ENCODE measurements around the gene HERPUD1.

Gene HERPUD1

DNA sequence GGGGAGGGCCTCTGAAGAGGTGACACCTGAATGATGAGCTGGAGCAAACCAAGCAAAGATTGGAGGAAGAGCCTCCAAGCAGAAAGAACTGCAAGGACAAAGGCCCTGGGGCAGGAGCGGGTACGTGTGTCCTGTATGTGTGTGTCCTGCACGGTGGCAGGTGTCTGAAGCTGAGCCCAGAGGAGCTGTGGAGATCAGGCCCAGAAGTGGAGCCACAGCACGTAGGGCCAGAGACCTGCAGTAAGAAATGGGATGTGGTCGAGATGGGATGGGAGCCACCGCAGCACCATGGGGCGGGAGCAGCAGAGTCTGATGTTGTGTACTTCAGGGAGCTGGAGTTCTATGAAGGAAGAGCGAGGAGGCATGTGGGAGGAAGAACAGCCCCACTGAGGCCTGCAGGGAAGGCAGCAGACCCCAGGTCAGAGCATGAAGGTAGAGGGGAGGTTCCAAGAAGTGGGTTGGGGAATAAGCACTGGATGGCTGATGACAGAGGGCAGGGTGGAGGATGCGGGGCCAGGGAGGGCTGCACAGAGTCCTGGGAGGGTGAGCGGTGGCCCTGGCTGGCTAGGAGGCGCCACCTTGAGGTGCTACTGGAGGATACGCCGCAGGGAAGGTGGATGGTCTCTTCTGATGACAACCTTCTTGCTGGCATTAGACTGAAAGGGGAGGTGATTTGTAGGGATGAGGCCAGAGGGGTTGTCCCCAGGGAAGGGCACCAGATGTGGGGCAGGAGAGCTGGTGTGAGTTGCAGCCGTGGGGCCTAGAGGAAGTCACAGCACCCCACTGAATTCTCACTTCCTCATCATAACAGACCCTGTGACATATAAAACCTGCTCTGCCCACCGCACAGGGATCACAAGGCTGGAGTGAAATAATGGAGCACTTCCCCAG is 19.2 kb downstream of the HERPUD1 start:
- peak; percentile 59 for DNase-seq (ENCODE audit: extremely low read depth, insufficient read length)
- Histone ChIP-seq H3K36me3 (ENCODE audit: control insufficient read depth, insufficient read depth, low read length) (no peaks in the 10 kb centered on the region), H3K27me3 (replicated peaks; ENCODE audit: control insufficient read depth, insufficient read depth, low read length) (no peaks in the 10 kb centered on the region), H3K4me3 (replicated peaks; ENCODE audit: low read depth, low read length) (no peak overlapping the region)
- TF ChIP-seq, protein P1, sequence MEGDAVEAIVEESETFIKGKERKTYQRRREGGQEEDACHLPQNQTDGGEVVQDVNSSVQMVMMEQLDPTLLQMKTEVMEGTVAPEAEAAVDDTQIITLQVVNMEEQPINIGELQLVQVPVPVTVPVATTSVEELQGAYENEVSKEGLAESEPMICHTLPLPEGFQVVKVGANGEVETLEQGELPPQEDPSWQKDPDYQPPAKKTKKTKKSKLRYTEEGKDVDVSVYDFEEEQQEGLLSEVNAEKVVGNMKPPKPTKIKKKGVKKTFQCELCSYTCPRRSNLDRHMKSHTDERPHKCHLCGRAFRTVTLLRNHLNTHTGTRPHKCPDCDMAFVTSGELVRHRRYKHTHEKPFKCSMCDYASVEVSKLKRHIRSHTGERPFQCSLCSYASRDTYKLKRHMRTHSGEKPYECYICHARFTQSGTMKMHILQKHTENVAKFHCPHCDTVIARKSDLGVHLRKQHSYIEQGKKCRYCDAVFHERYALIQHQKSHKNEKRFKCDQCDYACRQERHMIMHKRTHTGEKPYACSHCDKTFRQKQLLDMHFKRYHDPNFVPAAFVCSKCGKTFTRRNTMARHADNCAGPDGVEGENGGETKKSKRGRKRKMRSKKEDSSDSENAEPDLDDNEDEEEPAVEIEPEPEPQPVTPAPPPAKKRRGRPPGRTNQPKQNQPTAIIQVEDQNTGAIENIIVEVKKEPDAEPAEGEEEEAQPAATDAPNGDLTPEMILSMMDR (IDR thresholded peaks at IDR 0.05; ENCODE audit: insufficient read depth, low read length, poor library complexity, severe bottlenecking), result peak; percentile 77

DNA sequence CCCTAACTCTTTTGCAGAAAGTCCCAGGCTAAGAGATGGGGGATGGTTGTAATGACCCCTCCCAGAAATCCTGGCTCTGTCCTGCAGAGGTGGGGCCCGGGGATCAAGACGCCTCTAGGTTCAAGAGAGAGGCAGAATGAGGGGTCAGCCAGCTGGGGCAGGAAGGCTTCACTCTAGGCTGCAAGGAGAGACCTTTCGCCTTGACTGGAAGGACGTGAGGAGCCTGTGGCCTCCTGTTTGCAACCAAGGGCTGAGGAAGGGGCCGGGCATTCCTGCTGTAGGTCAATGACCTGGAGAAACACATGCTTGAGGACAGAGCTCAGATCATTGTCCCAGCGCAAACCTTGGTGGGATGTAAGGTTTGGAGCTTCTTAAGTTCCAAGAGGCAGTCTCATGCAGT is 21.1 kb downstream of the HERPUD1 start:
- Histone ChIP-seq H3K27me3 (replicated peaks; ENCODE audit: control insufficient read depth, insufficient read depth, low read length) (no peaks in the 10 kb centered on the region), H3K4me3 (replicated peaks; ENCODE audit: low read depth, low read length) (no peak overlapping the region), H3K36me3 (ENCODE audit: control insufficient read depth, insufficient read depth, low read length) (no peaks in the 10 kb centered on the region)
- TF ChIP-seq, protein P1 (IDR thresholded peaks at IDR 0.05; ENCODE audit: insufficient read depth, low read length, poor library complexity, severe bottlenecking), result no peak
- no peak for DNase-seq (ENCODE audit: extremely low read depth, insufficient read length)

DNA sequence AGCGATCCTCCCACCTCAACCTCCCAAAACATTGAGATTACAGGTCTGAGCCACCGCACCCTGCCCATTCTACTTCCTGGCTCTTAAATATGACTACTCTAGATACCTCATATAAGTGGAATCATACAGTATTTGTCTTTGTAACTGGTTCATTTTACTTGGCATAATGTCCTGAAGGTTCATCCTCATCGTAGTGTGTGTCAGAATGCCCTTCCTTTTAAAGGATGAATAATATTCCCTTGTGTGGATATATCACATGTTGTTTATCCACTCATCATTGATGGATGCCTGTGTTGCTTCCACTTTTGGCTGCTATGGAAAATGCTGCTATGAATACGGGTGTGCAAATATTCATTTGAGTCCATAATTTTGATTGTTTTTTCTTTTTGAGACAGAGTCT is 24.1 kb downstream of the HERPUD1 start:
- H3K4me3 ChIP-seq (replicated peaks; ENCODE audit: low read depth, low read length), result no peak overlapping the region
- no peaks in the 10 kb centered on the region for H3K36me3 ChIP-seq (ENCODE audit: control insufficient read depth, insufficient read depth, low read length)
- H3K27me3 ChIP-seq (replicated peaks; ENCODE audit: control insufficient read depth, insufficient read depth, low read length), result no peaks in the 10 kb centered on the region
- TF ChIP-seq, protein P1 (IDR thresholded peaks at IDR 0.05; ENCODE audit: insufficient read depth, low read length, poor library complexity, severe bottlenecking), result no peak
- no peak for DNase-seq (ENCODE audit: extremely low read depth, insufficient read length)

GRCh38 chr16:56956756-56957155 is 24.8 kb downstream of the HERPUD1 start:
- no peaks in the 10 kb centered on the region for H3K27me3 ChIP-seq (replicated peaks; ENCODE audit: control insufficient read depth, insufficient read depth, low read length)
- no peak for DNase-seq (ENCODE audit: extremely low read depth, insufficient read length)
- no peaks in the 10 kb centered on the region for H3K36me3 ChIP-seq (ENCODE audit: control insufficient read depth, insufficient read depth, low read length)
- H3K4me3 ChIP-seq (replicated peaks; ENCODE audit: low read depth, low read length), result no peak overlapping the region
- TF ChIP-seq, protein P1 (IDR thresholded peaks at IDR 0.05; ENCODE audit: insufficient read depth, low read length, poor library complexity, severe bottlenecking), result peak; percentile 27

- TF ChIP-seq, protein P1 (IDR thresholded peaks at IDR 0.05; ENCODE audit: insufficient read depth, low read length, poor library complexity, severe bottlenecking), result no peak
- no peak for DNase-seq (ENCODE audit: extremely low read depth, insufficient read length)
- H3K36me3 ChIP-seq (ENCODE audit: control insufficient read depth, insufficient read depth, low read length), result no peaks in the 10 kb centered on the region
- H3K27me3 ChIP-seq (replicated peaks; ENCODE audit: control insufficient read depth, insufficient read depth, low read length), result no peaks in the 10 kb centered on the region
- no peak overlapping the region for H3K4me3 ChIP-seq (replicated peaks; ENCODE audit: low read depth, low read length)
These were observed 28.8 kb downstream of the HERPUD1 start for GRCh38 chr16:56960681-56961281.
